ENCODE results near the gene GP9.
"Not testable (repeated sequence)": the region's sequence is repeated elsewhere in the genome, so short reads cannot be mapped to it uniquely, and the experiment has no call there.

Gene GP9

GRCh38 chr3:129085165-129085715, 24.7 kb downstream of the GP9 start:
- no peak overlapping the region for H3K4me3 ChIP-seq (ENCODE audit: low read depth, low read length)
- TF ChIP-seq, protein P1, sequence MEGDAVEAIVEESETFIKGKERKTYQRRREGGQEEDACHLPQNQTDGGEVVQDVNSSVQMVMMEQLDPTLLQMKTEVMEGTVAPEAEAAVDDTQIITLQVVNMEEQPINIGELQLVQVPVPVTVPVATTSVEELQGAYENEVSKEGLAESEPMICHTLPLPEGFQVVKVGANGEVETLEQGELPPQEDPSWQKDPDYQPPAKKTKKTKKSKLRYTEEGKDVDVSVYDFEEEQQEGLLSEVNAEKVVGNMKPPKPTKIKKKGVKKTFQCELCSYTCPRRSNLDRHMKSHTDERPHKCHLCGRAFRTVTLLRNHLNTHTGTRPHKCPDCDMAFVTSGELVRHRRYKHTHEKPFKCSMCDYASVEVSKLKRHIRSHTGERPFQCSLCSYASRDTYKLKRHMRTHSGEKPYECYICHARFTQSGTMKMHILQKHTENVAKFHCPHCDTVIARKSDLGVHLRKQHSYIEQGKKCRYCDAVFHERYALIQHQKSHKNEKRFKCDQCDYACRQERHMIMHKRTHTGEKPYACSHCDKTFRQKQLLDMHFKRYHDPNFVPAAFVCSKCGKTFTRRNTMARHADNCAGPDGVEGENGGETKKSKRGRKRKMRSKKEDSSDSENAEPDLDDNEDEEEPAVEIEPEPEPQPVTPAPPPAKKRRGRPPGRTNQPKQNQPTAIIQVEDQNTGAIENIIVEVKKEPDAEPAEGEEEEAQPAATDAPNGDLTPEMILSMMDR (IDR thresholded peaks at IDR 0.05; ENCODE audit: low read depth, low read length), result no peak

GRCh38 chr3:129085818-129086217, 25.2 kb downstream of the GP9 start:
- no peak for TF ChIP-seq MYC (IDR thresholded peaks at IDR 0.05; ENCODE audit: low read depth, low read length)
- TF ChIP-seq, protein P1 (IDR thresholded peaks at IDR 0.05; ENCODE audit: low read depth, low read length), result no peak
- no peak for TF ChIP-seq MAX (IDR thresholded peaks at IDR 0.05; ENCODE audit: low read depth, low read length)
- no peak for TF ChIP-seq POLR2A (IDR thresholded peaks at IDR 0.05; ENCODE audit: extremely low read depth, insufficient read length)
- no peak overlapping the region for H3K4me3 ChIP-seq (ENCODE audit: low read depth, low read length)
- DNase-seq (ENCODE audit: low read depth), result no peak

More at GRCh38 chr3:129085165-129085715, 24.7 kb downstream of the GP9 start:
- no peak for DNase-seq (ENCODE audit: low read depth)

DNA sequence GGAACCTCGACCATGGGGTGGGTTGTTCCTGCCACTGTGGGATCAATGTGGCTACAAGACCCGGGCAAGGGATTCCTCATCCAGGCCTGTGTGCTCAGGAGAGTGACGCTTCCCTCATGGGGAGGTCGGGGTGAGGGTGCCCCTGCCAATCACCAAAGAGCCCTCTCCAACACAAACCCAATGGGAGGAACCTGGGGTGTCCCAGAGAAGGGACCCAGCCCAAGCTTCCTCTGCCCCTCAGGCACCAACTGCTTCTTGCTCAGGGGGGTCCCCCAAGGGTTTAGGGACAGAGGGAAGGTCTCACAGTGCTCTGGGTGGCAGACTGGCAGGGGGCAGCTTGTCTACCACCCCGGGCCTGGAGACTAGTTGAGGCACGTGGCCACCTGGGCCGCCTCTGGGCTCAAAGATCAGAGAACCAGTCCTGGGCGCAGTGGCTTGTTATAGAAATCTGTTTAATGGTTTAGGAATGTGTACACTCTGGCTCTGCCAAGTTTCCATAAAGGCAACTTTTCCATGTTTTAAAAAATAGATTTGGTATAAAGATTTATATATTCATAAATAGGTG, 26.6 kb downstream of the GP9 start:
- TF ChIP-seq MYC (IDR thresholded peaks at IDR 0.05; ENCODE audit: low read depth, low read length) (no peak), MAX (IDR thresholded peaks at IDR 0.05; ENCODE audit: low read depth, low read length) (no peak), POLR2A (IDR thresholded peaks at IDR 0.05; ENCODE audit: extremely low read depth, insufficient read length) (no peak)
- TF ChIP-seq, protein P1 (IDR thresholded peaks at IDR 0.05; ENCODE audit: low read depth, low read length), result no peak
- no peak for DNase-seq (ENCODE audit: low read depth)
- no peak overlapping the region for H3K4me3 ChIP-seq (ENCODE audit: low read depth, low read length)

DNA sequence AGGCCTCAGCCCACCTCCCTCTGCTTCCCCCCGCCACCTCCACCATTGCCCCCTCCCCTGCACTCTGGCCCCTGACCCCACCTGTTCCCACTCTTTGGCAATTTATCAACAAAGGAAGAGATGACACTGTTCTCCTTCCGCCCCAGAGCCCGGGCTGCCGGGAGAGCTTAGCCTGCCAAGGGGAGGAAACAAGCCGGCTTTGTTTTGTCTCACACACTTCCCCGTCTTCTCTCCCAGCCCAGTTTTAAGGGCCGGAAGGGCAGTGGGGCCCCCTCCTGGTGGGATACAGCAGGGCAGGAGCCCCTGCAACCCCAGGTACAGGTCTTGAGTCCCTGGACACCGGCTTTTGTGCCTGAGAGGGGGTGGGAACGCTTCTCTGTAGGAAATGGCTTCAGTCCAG, 27.3 kb downstream of the GP9 start:
- DNase-seq (ENCODE audit: low read depth), result peak; percentile 36
- not testable (repeated sequence) for H3K4me3 ChIP-seq (ENCODE audit: low read depth, low read length)

DNA sequence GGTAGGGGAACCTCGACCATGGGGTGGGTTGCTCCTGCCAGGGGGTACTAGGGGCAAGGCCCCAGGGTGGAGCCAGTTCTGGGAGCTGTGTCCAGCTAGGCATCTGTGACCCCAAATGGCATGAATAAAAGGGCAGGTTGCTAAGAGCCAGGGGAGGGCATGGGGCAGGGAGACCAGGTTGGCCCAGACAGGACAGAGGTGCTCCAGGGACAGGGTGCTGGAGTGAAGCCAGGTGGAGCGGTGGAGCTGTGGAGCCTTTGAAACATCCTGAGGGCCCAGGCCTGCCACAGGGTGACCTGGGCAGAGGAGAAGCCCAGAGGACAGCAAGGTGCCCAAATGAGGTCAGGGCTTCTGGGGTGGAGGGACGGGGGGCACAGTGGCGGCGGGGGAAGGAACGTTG, 27.7 kb downstream of the GP9 start:
- not testable (repeated sequence) for DNase-seq (ENCODE audit: low read depth); H3K4me3 ChIP-seq (ENCODE audit: low read depth, low read length)

DNA sequence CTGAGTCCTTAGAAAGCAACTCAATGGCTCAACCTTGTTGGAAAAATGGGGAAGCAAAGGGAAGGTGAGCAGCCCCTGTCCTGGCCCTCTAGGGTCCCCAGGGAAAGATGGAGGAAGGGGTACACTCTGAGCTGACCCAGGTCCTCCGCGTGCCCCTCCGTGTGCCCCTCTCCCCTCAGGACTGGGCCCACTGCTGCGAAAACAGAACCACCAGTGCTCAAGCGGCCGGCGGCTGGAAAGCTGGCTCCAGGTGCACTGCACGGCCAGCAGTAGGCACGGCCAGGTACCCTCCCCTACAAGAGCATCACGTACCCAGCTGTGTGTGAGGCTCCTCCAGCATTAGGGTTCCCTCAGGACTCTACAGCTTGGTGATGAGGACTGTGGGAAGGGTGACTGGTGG, 34.7 kb downstream of the GP9 start:
- TF ChIP-seq, protein P1 (IDR thresholded peaks at IDR 0.05; ENCODE audit: low read depth, low read length), result no peak
- TF ChIP-seq MAX (IDR thresholded peaks at IDR 0.05; ENCODE audit: low read depth, low read length) (no peak), MYC (IDR thresholded peaks at IDR 0.05; ENCODE audit: low read depth, low read length) (no peak), POLR2A (IDR thresholded peaks at IDR 0.05; ENCODE audit: extremely low read depth, insufficient read length) (no peak)
- DNase-seq (ENCODE audit: low read depth), result no peak
- no peak overlapping the region for H3K4me3 ChIP-seq (ENCODE audit: low read depth, low read length)

GRCh38 chr3:129100274-129100673, 39.7 kb downstream of the GP9 start:
- no peak overlapping the region for H3K4me3 ChIP-seq (ENCODE audit: low read depth, low read length)
- TF ChIP-seq POLR2A (IDR thresholded peaks at IDR 0.05; ENCODE audit: extremely low read depth, insufficient read length), result no peak
- no peak for TF ChIP-seq MYC (IDR thresholded peaks at IDR 0.05; ENCODE audit: low read depth, low read length)
- TF ChIP-seq MAX (IDR thresholded peaks at IDR 0.05; ENCODE audit: low read depth, low read length), result no peak
- TF ChIP-seq, protein P1 (IDR thresholded peaks at IDR 0.05; ENCODE audit: low read depth, low read length), result no peak

More at GRCh38 chr3:129100274-129100673, 39.7 kb downstream of the GP9 start:
- no peak for DNase-seq (ENCODE audit: low read depth)
